ENCODE results near the gene CLNS1A. TPM values are rescaled to one million over a fixed set of nuclear protein-coding genes. Genes with fewer than 3 reads are reported as not detected.

CLNS1A gene
- total and polyA plus RNA-seq, 9 of the 15 experiments (the other 6 are each of a cell fraction or from before 2014, with no cell fraction given), result 146 to 472 (median 345) TPM

- TF ChIP-seq NR0B1 (IDR thresholded peaks at IDR 0.05; ENCODE audit: partially characterized antibody) (no peak), SLC30A9 (CRISPR knock-in tag; IDR thresholded peaks at IDR 0.05) (no peak), ZZZ3 (IDR thresholded peaks at IDR 0.05) (no peak), FUS (optimal IDR thresholded peaks at IDR 0.05; ENCODE audit: low read depth, low read length) (no peak), BCL6 (CRISPR knock-in tag; IDR thresholded peaks at IDR 0.05) (no peak), ATF6 (CRISPR knock-in tag; IDR thresholded peaks at IDR 0.05) (peak; percentile 91), GTF2E2 (tag; IDR thresholded peaks at IDR 0.05) (peak; percentile 88), ETV5 (CRISPR knock-in tag; IDR thresholded peaks at IDR 0.05; ENCODE audit: low read depth) (peak; percentile 7; the same call in 1 of the 2 replicates), MCM2 (IDR thresholded peaks at IDR 0.05; ENCODE audit: low read depth) (no peak), TCF7 (IDR thresholded peaks at IDR 0.05; ENCODE audit: borderline replicate concordance) (0 out of 2 replicates have a peak, but pooled peaks have one; percentile 37), RBFOX2 (IDR thresholded peaks at IDR 0.05; ENCODE audit: low read depth, low read length) (peak; percentile 97), ZNF121 (CRISPR knock-in tag; conservative IDR thresholded peaks at IDR 0.05) (no peak)
- TF ChIP-seq, protein P1, sequence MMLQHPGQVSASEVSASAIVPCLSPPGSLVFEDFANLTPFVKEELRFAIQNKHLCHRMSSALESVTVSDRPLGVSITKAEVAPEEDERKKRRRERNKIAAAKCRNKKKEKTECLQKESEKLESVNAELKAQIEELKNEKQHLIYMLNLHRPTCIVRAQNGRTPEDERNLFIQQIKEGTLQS (IDR thresholded peaks at IDR 0.05), result no peak
- TF ChIP-seq, protein P1 (CRISPR knock-in tag; conservative IDR thresholded peaks at IDR 0.05), result peak; percentile 35; the same call in 1 of the 2 replicates
- TF ChIP-seq, protein P2, sequence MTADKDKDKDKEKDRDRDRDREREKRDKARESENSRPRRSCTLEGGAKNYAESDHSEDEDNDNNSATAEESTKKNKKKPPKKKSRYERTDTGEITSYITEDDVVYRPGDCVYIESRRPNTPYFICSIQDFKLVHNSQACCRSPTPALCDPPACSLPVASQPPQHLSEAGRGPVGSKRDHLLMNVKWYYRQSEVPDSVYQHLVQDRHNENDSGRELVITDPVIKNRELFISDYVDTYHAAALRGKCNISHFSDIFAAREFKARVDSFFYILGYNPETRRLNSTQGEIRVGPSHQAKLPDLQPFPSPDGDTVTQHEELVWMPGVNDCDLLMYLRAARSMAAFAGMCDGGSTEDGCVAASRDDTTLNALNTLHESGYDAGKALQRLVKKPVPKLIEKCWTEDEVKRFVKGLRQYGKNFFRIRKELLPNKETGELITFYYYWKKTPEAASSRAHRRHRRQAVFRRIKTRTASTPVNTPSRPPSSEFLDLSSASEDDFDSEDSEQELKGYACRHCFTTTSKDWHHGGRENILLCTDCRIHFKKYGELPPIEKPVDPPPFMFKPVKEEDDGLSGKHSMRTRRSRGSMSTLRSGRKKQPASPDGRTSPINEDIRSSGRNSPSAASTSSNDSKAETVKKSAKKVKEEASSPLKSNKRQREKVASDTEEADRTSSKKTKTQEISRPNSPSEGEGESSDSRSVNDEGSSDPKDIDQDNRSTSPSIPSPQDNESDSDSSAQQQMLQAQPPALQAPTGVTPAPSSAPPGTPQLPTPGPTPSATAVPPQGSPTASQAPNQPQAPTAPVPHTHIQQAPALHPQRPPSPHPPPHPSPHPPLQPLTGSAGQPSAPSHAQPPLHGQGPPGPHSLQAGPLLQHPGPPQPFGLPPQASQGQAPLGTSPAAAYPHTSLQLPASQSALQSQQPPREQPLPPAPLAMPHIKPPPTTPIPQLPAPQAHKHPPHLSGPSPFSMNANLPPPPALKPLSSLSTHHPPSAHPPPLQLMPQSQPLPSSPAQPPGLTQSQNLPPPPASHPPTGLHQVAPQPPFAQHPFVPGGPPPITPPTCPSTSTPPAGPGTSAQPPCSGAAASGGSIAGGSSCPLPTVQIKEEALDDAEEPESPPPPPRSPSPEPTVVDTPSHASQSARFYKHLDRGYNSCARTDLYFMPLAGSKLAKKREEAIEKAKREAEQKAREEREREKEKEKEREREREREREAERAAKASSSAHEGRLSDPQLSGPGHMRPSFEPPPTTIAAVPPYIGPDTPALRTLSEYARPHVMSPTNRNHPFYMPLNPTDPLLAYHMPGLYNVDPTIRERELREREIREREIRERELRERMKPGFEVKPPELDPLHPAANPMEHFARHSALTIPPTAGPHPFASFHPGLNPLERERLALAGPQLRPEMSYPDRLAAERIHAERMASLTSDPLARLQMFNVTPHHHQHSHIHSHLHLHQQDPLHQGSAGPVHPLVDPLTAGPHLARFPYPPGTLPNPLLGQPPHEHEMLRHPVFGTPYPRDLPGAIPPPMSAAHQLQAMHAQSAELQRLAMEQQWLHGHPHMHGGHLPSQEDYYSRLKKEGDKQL (CRISPR knock-in tag; IDR thresholded peaks at IDR 0.05; ENCODE audit: borderline replicate concordance), result no peak
- TF ChIP-seq, protein P3, sequence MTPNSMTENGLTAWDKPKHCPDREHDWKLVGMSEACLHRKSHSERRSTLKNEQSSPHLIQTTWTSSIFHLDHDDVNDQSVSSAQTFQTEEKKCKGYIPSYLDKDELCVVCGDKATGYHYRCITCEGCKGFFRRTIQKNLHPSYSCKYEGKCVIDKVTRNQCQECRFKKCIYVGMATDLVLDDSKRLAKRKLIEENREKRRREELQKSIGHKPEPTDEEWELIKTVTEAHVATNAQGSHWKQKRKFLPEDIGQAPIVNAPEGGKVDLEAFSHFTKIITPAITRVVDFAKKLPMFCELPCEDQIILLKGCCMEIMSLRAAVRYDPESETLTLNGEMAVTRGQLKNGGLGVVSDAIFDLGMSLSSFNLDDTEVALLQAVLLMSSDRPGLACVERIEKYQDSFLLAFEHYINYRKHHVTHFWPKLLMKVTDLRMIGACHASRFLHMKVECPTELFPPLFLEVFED (CRISPR knock-in tag; conservative IDR thresholded peaks at IDR 0.05), result no peak
Observed at GRCh38 chr11:77637345-77638165, at the start of gene CLNS1A (continued).

Measured in K562 (cell line).